HepG2 (cell line): ENCODE data around the gene MLX. TPM values are rescaled to one million over a fixed set of nuclear protein-coding genes. Genes with fewer than 3 reads are reported as not detected.

Experiments
- ATAC-seq: fragments of 200-7000 bp; cut with Tn5 transposase; 3 replicates; pipeline ENCODE4 v1.9.1; 2020; ENCODE audit warnings: mild to moderate bottlenecking, moderate library complexity
- BruUV-seq: library from RNA; stranded (reverse); fragments of 400-500 nt; replicated peaks from 2 replicates; lab custom pipeline; 2021; lab: Mats Ljungman, UMichigan
- CTCF ChIA-PET: fragments of 300-600 bp; formaldehyde crosslinking; extraction: SDS; loops from one replicate; lab custom pipeline; 2021; ENCODE audit warnings: low total read pairs, inconsistent platforms, low intra/inter-chr PET ratio; lab: Yijun Ruan, JAX
- POLR2A ChIA-PET: fragments of 350-600 bp; sonication (Branson Sonifier 250); formaldehyde crosslinking; loops from one replicate; lab custom pipeline; 2020; ENCODE audit warnings: antibody characterized with exemption, inconsistent platforms; lab: Yijun Ruan, JAX
- DNase-seq: peaks from one replicate; pipeline ENCODE4 v3.0.0-alpha.2; 2015; ENCODE audit warnings: low spot score
- FAIRE-seq: peaks from 3 replicates; lab custom pipeline; 2011; peaks lifted over from hg19 to GRCh38; lab: Jason Lieb, UNC
- H2AFZ ChIP-seq: one replicate; pipeline ENCODE4 v1.6.1; 2011; ENCODE audit warnings: low read length, inconsistent platforms
- H3K27ac ChIP-seq: fragments of 300-600 bp; 3 replicates; pipeline ENCODE4 v1.8.0; 2011; ENCODE audit warnings: mixed run types, mild to moderate bottlenecking, mixed read lengths, low read length, inconsistent platforms; ENCODE audit not compliant: insufficient read depth; ENCODE audit errors: extremely low read length
- H3K27me3 ChIP-seq, 2 experiments: fragments of 200-600 bp in 1 of 2; 2 replicates in 1 of 2; 3 replicates in 1 of 2; pipeline versions ENCODE4 v1.6.0 to v1.8.0; 2011; ENCODE audit warnings: low read length in 2 of 2, mild to moderate bottlenecking in 2 of 2, moderate library complexity in 2 of 2, inconsistent platforms in 1 of 2; ENCODE audit not compliant: insufficient read depth in 2 of 2, control insufficient read depth in 1 of 2
- H3K36me3 ChIP-seq, 2 experiments: fragments of 200-600 bp in 1 of 2; replicated peaks in 1 of 2; 2 replicates in 1 of 2; 3 replicates in 1 of 2; pipeline versions ENCODE4 v1.5.1 to v1.8.0; 2011; ENCODE audit warnings: low read length in 2 of 2, inconsistent platforms in 1 of 2; ENCODE audit not compliant: insufficient read depth in 2 of 2, control insufficient read depth in 1 of 2
- H3K4me1 ChIP-seq: 2 replicates; pipeline ENCODE4 v1.5.1; 2012; ENCODE audit warnings: low read length, inconsistent platforms; ENCODE audit not compliant: insufficient read depth
- H3K4me2 ChIP-seq: 2 replicates; pipeline ENCODE4 v1.6.0; 2011; ENCODE audit warnings: low read depth, low read length, inconsistent platforms
- H3K4me3 ChIP-seq, 3 experiments: fragments of 200-600 bp in 1 of 3; sonication (generic), shearing (Covaris generic) in 1 of 3; replicated peaks in 1 of 3; 2 replicates each; pipeline ENCODE4 v1.5.1; 2011 to 2016; ENCODE audit warnings: low read length in 3 of 3, inconsistent platforms in 2 of 3, low read depth in 2 of 3, mild to moderate bottlenecking in 2 of 3, control low read depth in 1 of 3, mixed read lengths in 1 of 3; ENCODE audit not compliant: insufficient read depth in 1 of 3
- H3K79me2 ChIP-seq: one replicate; pipeline ENCODE4 v1.6.1; 2011; ENCODE audit warnings: low read length, inconsistent platforms; ENCODE audit not compliant: insufficient read depth
- H3K9ac ChIP-seq: 2 replicates; pipeline ENCODE4 v1.6.0; 2011; ENCODE audit warnings: mild to moderate bottlenecking, low read depth, low read length, inconsistent platforms; ENCODE audit not compliant: insufficient read depth
- H3K9me3 ChIP-seq: 2 replicates; pipeline ENCODE4 v1.5.1; 2012; ENCODE audit warnings: mild to moderate bottlenecking, low read length
- H4K20me1 ChIP-seq: 2 replicates; pipeline ENCODE4 v1.6.0; 2011; ENCODE audit warnings: inconsistent platforms, mild to moderate bottlenecking, low read length, moderate library complexity; ENCODE audit not compliant: insufficient read depth
- CCDC6 ChIP-seq: sonication (generic); formaldehyde crosslinking; IDR thresholded peaks from 2 replicates; pipeline ENCODE4 v1.8.1; 2022; ENCODE audit warnings: mild to moderate bottlenecking, missing genetic modification reagents, moderate library complexity
- HNF4G ChIP-seq, 2 experiments: sonication (generic) in 1 of 2; formaldehyde crosslinking in 1 of 2; IDR thresholded peaks; 2 replicates each; pipeline versions ENCODE4 v1.4.0 to v1.6.1; 2011 to 2020; ENCODE audit warnings: borderline replicate concordance in 2 of 2, low read depth in 2 of 2, mild to moderate bottlenecking in 2 of 2, low read length in 1 of 2, missing genetic modification reagents in 1 of 2, moderate library complexity in 1 of 2
- MATR3 ChIP-seq: sonication (generic); formaldehyde crosslinking; IDR thresholded peaks from 2 replicates; pipeline ENCODE4 v1.4.0; 2020; ENCODE audit warnings: missing genetic modification reagents
- NFATC3 ChIP-seq: sonication (generic); formaldehyde crosslinking; IDR thresholded peaks from 2 replicates; pipeline ENCODE4 v1.5.1; 2020; ENCODE audit warnings: mild to moderate bottlenecking, missing genetic modification reagents
- NFKB2 ChIP-seq: sonication (generic); formaldehyde crosslinking; IDR thresholded peaks from 2 replicates; pipeline ENCODE4 v1.4.0; 2020; ENCODE audit warnings: missing genetic modification reagents, borderline replicate concordance
- TBX3 ChIP-seq: fragments of 450-650 bp; IDR thresholded peaks from 2 replicates; pipeline ENCODE4 v1.6.1; 2017; ENCODE audit warnings: antibody characterized with exemption, mild to moderate bottlenecking, inconsistent platforms, borderline replicate concordance
- TEF ChIP-seq: sonication (generic); formaldehyde crosslinking; IDR thresholded peaks from 2 replicates; pipeline ENCODE4 v1.5.0; 2020; ENCODE audit warnings: missing genetic modification reagents
- ZBTB10 ChIP-seq: sonication (generic); formaldehyde crosslinking; IDR thresholded peaks from 2 replicates; pipeline ENCODE4 v1.4.0; 2020; ENCODE audit warnings: missing genetic modification reagents, borderline replicate concordance
- ZBTB33 ChIP-seq: sonication (generic); formaldehyde crosslinking; IDR thresholded peaks from 2 replicates; pipeline ENCODE4 v1.4.0; 2020; ENCODE audit warnings: missing genetic modification reagents
- ZC3H4 ChIP-seq: sonication (generic); formaldehyde crosslinking; IDR thresholded peaks from 2 replicates; pipeline ENCODE4 v1.4.0; 2020; ENCODE audit warnings: missing genetic modification reagents, borderline replicate concordance
- ZFP37 ChIP-seq: sonication (generic); formaldehyde crosslinking; IDR thresholded peaks from 2 replicates; pipeline ENCODE4 v1.4.0; 2020; ENCODE audit warnings: missing genetic modification reagents, borderline replicate concordance
- ZNF264 ChIP-seq: sonication (generic); formaldehyde crosslinking; IDR thresholded peaks from 2 replicates; pipeline ENCODE4 v1.4.0; 2020; ENCODE audit warnings: missing genetic modification reagents
- ZNF44 ChIP-seq: sonication (generic); formaldehyde crosslinking; IDR thresholded peaks from 2 replicates; pipeline ENCODE4 v1.5.1; 2020; ENCODE audit warnings: mild to moderate bottlenecking, missing genetic modification reagents
- ZNF576 ChIP-seq: sonication (generic); formaldehyde crosslinking; IDR thresholded peaks from 2 replicates; pipeline ENCODE4 v1.4.0; 2020; ENCODE audit warnings: mild to moderate bottlenecking, missing genetic modification reagents
- ZNF639 ChIP-seq: conservative IDR thresholded peaks from 2 replicates; pipeline ENCODE4 v1.6.1; 2018; ENCODE audit warnings: missing genetic modification reagents
- ZNF773 ChIP-seq: sonication (generic); formaldehyde crosslinking; IDR thresholded peaks from 2 replicates; pipeline ENCODE4 v1.4.0; 2020; ENCODE audit warnings: missing genetic modification reagents, borderline replicate concordance
- WGBS: methylation state at CpG from one replicate; pipeline ENCODE4 v1.1.6; 2017; ENCODE audit warnings: low lambda C conversion rate; 5-methylcytosine and 5-hydroxymethylcytosine counted together
- in situ Hi-C: cut with HindIII; loops from 2 replicates; pipeline ENCODE4 v1.10.0; 2017; ENCODE audit warnings: low pct_unique_long_range_greater_than_20kb; ENCODE audit not compliant: extremely low pct_ligation_motif_present
- intact Hi-C: fragments of 100-400 bp; cut with micrococcal nuclease; formaldehyde crosslinking; loops from one replicate; pipeline ENCODE4 v1.10.0; 2022; ENCODE audit not compliant: unreplicated experiment
- polyA plus RNA-seq, 8 experiments: library from polyadenylated mRNA; depleted of rRNA in 3 of 8; stranded (reverse) in 7 of 8; unstranded in 1 of 8; fragments of >200 nt; fragmentation: Illumina TruSeq in 4 of 8; extraction: Trizol in 4 of 8; gene quantifications; 2 replicates each; pipeline versions ENCODE4 v1.2.1 to v1.2.3, GENCODE V29; 2011 to 2016; ENCODE audit warnings: low read depth in 4 of 8, missing spikeins in 1 of 8, mixed read lengths in 1 of 8; ENCODE audit not compliant: insufficient read depth in 1 of 8
- total RNA-seq, 5 experiments: library from RNA; depleted of rRNA; stranded (reverse); fragments of >200 nt; fragmentation: Illumina TruSeq; extraction: Trizol; gene quantifications; 2 replicates each; pipeline ENCODE4 v1.2.3, GENCODE V29; 2016; ENCODE audit warnings: low read depth in 1 of 5

MLX gene
- total and polyA plus RNA-seq, 2 of the 13 experiments (the other 11 are each of a cell fraction or from before 2014, with no cell fraction given) = 38.9 to 74.4 TPM

GRCh38 chr17:42563143-42563509 lies 3.8 kb upstream of the MLX start:
- peak overlapping the region; percentile 94 for H3K9ac ChIP-seq
- H3K27me3 ChIP-seq = no peaks in the 10 kb centered on the region; a peak in 1 of 5 replicates
- peak overlapping the region; percentile 66 to 91 (median 79) for H3K4me3 ChIP-seq
- no peaks in the 10 kb centered on the region for H4K20me1 ChIP-seq
- H3K4me2 ChIP-seq = peak overlapping the region; percentile 82
- H3K27ac ChIP-seq = peak overlapping the region; percentile 91
- H3K9me3 ChIP-seq = no peaks in the 10 kb centered on the region
- ChIA-PET POLR2A (interaction anchor here (0.6 to 8.5 kb wide), 14 partner anchors 10 to 259 kb away, joined by 3 to 128 read pairs (median 9); partner anchors contain the start of genes HSD17B1, NAGLU, PLEKHH3 and PSMC3IP), CTCF (interaction anchor here (1.1 kb wide), 1 partner anchor 14 kb away, joined by 3 read pairs; the partner anchor contains the start of gene PSMC3IP)
- H3K4me1 ChIP-seq = peaks cover 61% of the 10 kb centered on the region
- in situ Hi-C loops (no loop called here), intact Hi-C loops (no loop called here)
- FAIRE-seq (no peak), DNase-seq (no peak), ATAC-seq (no peak)
- 0% methylated on average over 14 of the region's 14 CpGs for WGBS
- H3K36me3 ChIP-seq = peaks cover 14 to 25% of the 10 kb centered on the region in 2 experiments
- no TSS peak for BruUV-seq
- peaks cover 35% of the 10 kb centered on the region for H3K79me2 ChIP-seq
- H2AFZ ChIP-seq = no peak overlapping the region
- TF ChIP-seq NFKB2 (CRISPR knock-in tag) = peak; percentile 11; the same call in 1 of the 2 replicates
- no peak for TF ChIP-seq ZNF639 (CRISPR knock-in tag)
- 0 out of 2 replicates have a peak, but pooled peaks have one; percentile 57 for TF ChIP-seq TEF (CRISPR knock-in tag)
- 0 out of 2 replicates have a peak, but pooled peaks have one; percentile 48 for TF ChIP-seq ZNF264 (CRISPR knock-in tag)
- peak; percentile 7; the same call in 1 of the 2 replicates for TF ChIP-seq TBX3
- TF ChIP-seq CCDC6 (CRISPR knock-in tag) = 0 out of 2 replicates have a peak, but pooled peaks have one; percentile 11
- peak; percentile 1; the same call in 1 of the 2 replicates for TF ChIP-seq MATR3 (CRISPR knock-in tag)
- TF ChIP-seq HNF4G (IDR thresholded peaks at IDR 0.05; ENCODE audit: borderline replicate concordance, low read depth, low read length) = 0 out of 2 replicates have a peak, but pooled peaks have one; percentile 16
- TF ChIP-seq HNF4G (CRISPR knock-in tag; IDR thresholded peaks at IDR 0.05; ENCODE audit: borderline replicate concordance, low read depth) = no peak; the same call in 1 of the 2 replicates
- peak; percentile 44; the same call in 1 of the 2 replicates for TF ChIP-seq NFATC3
- peak; percentile 13; the same call in 1 of the 2 replicates for TF ChIP-seq ZBTB10 (CRISPR knock-in tag)
- peak; percentile 39; the same call in 1 of the 2 replicates for TF ChIP-seq ZC3H4 (CRISPR knock-in tag)
- TF ChIP-seq ZNF576 = 0 out of 2 replicates have a peak, but pooled peaks have one; percentile 10
- 0 out of 2 replicates have a peak, but pooled peaks have one; percentile 47 for TF ChIP-seq ZFP37 (CRISPR knock-in tag)
- 0 out of 2 replicates have a peak, but pooled peaks have one; percentile 34 for TF ChIP-seq ZNF773
- 0 out of 2 replicates have a peak, but pooled peaks have one; percentile 4 for TF ChIP-seq ZBTB33 (CRISPR knock-in tag)
- no peak for TF ChIP-seq ZNF44 (CRISPR knock-in tag)
